ENCODE measurements around the gene PRM1. TPM values are rescaled to one million over a fixed set of nuclear protein-coding genes. Genes with fewer than 3 reads are reported as not detected.

The PRM1 gene
- total RNA-seq, 2 experiments from 2014 or later, result not detected

GRCh38 chr16:11283820-11284248 lies 2.7 kb upstream of the PRM1 start:
- POLR2A ChIA-PET, result interaction anchor here (0.7 to 3.0 kb wide), 3 partner anchors 11 to 14 kb away, joined by 3 to 9 read pairs (median 3); no protein-coding TSS in a partner anchor
- H3K36me3 Mint-ChIP-seq (ENCODE audit: low read depth), result no peaks in the 10 kb centered on the region
- H3K4me3 Mint-ChIP-seq, result no peak overlapping the region
- TF ChIP-seq, protein P1, sequence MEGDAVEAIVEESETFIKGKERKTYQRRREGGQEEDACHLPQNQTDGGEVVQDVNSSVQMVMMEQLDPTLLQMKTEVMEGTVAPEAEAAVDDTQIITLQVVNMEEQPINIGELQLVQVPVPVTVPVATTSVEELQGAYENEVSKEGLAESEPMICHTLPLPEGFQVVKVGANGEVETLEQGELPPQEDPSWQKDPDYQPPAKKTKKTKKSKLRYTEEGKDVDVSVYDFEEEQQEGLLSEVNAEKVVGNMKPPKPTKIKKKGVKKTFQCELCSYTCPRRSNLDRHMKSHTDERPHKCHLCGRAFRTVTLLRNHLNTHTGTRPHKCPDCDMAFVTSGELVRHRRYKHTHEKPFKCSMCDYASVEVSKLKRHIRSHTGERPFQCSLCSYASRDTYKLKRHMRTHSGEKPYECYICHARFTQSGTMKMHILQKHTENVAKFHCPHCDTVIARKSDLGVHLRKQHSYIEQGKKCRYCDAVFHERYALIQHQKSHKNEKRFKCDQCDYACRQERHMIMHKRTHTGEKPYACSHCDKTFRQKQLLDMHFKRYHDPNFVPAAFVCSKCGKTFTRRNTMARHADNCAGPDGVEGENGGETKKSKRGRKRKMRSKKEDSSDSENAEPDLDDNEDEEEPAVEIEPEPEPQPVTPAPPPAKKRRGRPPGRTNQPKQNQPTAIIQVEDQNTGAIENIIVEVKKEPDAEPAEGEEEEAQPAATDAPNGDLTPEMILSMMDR (IDR thresholded peaks at IDR 0.05), result no peak
- peaks cover 20% of the 10 kb centered on the region for H3K4me1 Mint-ChIP-seq (ENCODE audit: low read depth)
- DNase-seq, result no peak
- no peaks in the 10 kb centered on the region for H3K9me3 Mint-ChIP-seq
- CTCF ChIA-PET, result interaction anchor here (1.0 to 1.6 kb wide), 3 partner anchors 10 to 326 kb away, joined by 3 to 4 read pairs (median 3); partner anchors contain the start of gene PRM3
- ATAC-seq, result no peak
- intact Hi-C loops (cut with micrococcal nuclease), result no loop called here
- H3K27ac Mint-ChIP-seq, result no peak overlapping the region
- no peaks in the 10 kb centered on the region for H3K27me3 Mint-ChIP-seq

- no peaks in the 10 kb centered on the region for H3K27me3 Mint-ChIP-seq
- no peaks in the 10 kb centered on the region for H3K9me3 Mint-ChIP-seq
- H3K4me3 Mint-ChIP-seq, result no peak overlapping the region
- no peaks in the 10 kb centered on the region for H3K36me3 Mint-ChIP-seq (ENCODE audit: low read depth)
- H3K4me1 Mint-ChIP-seq (ENCODE audit: low read depth), result no peaks in the 10 kb centered on the region
- TF ChIP-seq, protein P1 (IDR thresholded peaks at IDR 0.05), result no peak
- intact Hi-C loops (cut with micrococcal nuclease), result no loop called here
- ATAC-seq (no peak), DNase-seq (no peak)
- no peak overlapping the region for H3K27ac Mint-ChIP-seq
- ChIA-PET POLR2A (interaction anchor here (0.8 kb wide), 1 partner anchor 17 kb away, joined by 3 read pairs; no protein-coding TSS in a partner anchor), CTCF (no interaction called here)
Measured at GRCh38 chr16:11278681-11279628, 2.2 kb downstream of the PRM1 start.

DNA sequence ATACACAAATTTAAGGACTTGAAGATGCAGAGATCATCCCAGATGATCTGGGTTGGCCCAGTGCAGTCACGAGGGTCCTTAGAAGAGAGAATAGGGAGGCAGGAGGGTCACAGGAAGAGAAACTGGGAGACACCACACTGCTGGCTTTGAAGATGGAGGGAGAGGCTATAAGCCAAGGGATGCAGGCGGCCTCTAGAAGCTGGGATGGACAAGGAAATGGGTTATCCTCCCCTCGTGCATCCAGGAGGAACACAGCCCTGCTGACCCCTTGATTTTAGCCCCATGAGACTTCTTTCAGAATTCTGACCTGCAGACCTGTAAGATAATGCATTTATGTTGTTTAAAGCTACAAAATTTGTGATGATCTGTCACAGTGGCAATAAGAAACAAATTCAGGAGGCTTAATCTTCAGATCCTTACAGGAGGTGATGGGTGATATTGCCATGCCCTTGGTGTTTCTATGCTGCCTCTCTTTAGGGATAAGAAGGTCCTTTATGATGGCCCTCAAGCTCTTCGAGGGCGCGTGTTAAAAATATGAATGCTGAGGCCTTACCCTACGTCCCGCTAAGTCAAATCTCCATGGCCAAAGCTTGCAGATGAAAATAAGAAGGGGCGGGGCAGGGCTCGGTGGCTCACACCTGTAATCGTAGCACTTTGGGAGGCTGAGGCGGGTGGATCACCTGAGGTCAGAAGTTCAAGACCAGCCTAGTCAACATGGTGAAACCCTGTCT lies 3.4 kb downstream of the PRM1 start:
- TF ChIP-seq, protein P1 (IDR thresholded peaks at IDR 0.05), result no peak
- POLR2A ChIA-PET, result no interaction called here
- Mint-ChIP-seq H3K36me3 (ENCODE audit: low read depth) (no peaks in the 10 kb centered on the region), H3K27me3 (no peaks in the 10 kb centered on the region), H3K4me1 (ENCODE audit: low read depth) (no peaks in the 10 kb centered on the region), H3K27ac (no peak overlapping the region), H3K9me3 (no peaks in the 10 kb centered on the region), H3K4me3 (no peak overlapping the region)
- DNase-seq (no peak), ATAC-seq (no peak)
- intact Hi-C loops (cut with micrococcal nuclease), result no loop called here
- CTCF ChIA-PET, result no interaction called here

- no peak overlapping the region for H3K27ac Mint-ChIP-seq
- DNase-seq (no peak), ATAC-seq (no peak)
- intact Hi-C loops (cut with micrococcal nuclease), result no loop called here
- TF ChIP-seq, protein P1 (IDR thresholded peaks at IDR 0.05), result no peak
- CTCF ChIA-PET, result interaction anchor here (0.5 kb wide), 1 partner anchor 19 kb away, joined by 3 read pairs; no protein-coding TSS in a partner anchor
- no peaks in the 10 kb centered on the region for H3K27me3 Mint-ChIP-seq
- H3K4me3 Mint-ChIP-seq, result no peak overlapping the region
- no peaks in the 10 kb centered on the region for H3K9me3 Mint-ChIP-seq
- H3K4me1 Mint-ChIP-seq (ENCODE audit: low read depth), result no peaks in the 10 kb centered on the region
- POLR2A ChIA-PET, result interaction anchor here (0.6 to 0.7 kb wide), 2 partner anchors 9 to 25 kb away, joined by 3 read pairs; no protein-coding TSS in a partner anchor
- no peaks in the 10 kb centered on the region for H3K36me3 Mint-ChIP-seq (ENCODE audit: low read depth)
Measured at GRCh38 chr16:11276896-11277593, 4.1 kb downstream of the PRM1 start.

All from activated CD8-positive, alpha-beta T cell treated with anti-CD3 and anti-CD28 coated beads for 36 hours (primary cell).